GM06990 (cell line): ENCODE measurements around the gene IGFN1.
"Not testable (repeated sequence)": the region's sequence is repeated elsewhere in the genome, so short reads cannot be mapped to it uniquely, and the experiment has no call there.

Experiments used
- DNase-seq: peaks from one replicate; pipeline ENCODE4 v3.0.0-alpha.2; 2011; ENCODE audit not compliant: insufficient read length; ENCODE audit errors: extremely low read depth
- H3K27me3 ChIP-seq: replicated peaks from 2 replicates; pipeline ENCODE4 v1.6.0; 2011; ENCODE audit warnings: low read length; ENCODE audit not compliant: control insufficient read depth, insufficient read depth
- H3K36me3 ChIP-seq: 2 replicates; pipeline ENCODE4 v1.5.1; 2011; ENCODE audit warnings: low read length; ENCODE audit not compliant: control insufficient read depth, insufficient read depth
- H3K4me3 ChIP-seq: replicated peaks from 2 replicates; pipeline ENCODE4 v1.5.1; 2011; ENCODE audit warnings: low read depth, mild to moderate bottlenecking, control low read depth, low read length
- CTCF ChIP-seq: IDR thresholded peaks from 2 replicates; pipeline ENCODE4 v1.5.1; 2011; ENCODE audit warnings: low read length, control low read depth, mild to moderate bottlenecking, inconsistent platforms; ENCODE audit not compliant: insufficient read depth, poor library complexity, severe bottlenecking

Gene IGFN1

GRCh38 chr1:201253906-201254624 lies 63.4 kb downstream of the IGFN1 start:
- no peak overlapping the region for H3K4me3 ChIP-seq
- no peaks in the 10 kb centered on the region for H3K36me3 ChIP-seq
- TF ChIP-seq CTCF: no peak
- H3K27me3 ChIP-seq: no peaks in the 10 kb centered on the region; the same call in 1 of the 2 replicates
- DNase-seq: no peak

GRCh38 chr1:201254625-201255478 lies 64.2 kb downstream of the IGFN1 start:
- Histone ChIP-seq H3K4me3 (no peak overlapping the region), H3K36me3 (no peaks in the 10 kb centered on the region), H3K27me3 (no peaks in the 10 kb centered on the region; the same call in 1 of the 2 replicates)
- DNase-seq: no peak
- TF ChIP-seq CTCF: peak; percentile 99

- Histone ChIP-seq H3K4me3 (no peak overlapping the region), H3K36me3 (no peaks in the 10 kb centered on the region), H3K27me3 (no peaks in the 10 kb centered on the region; the same call in 1 of the 2 replicates)
- DNase-seq: no peak
- no peak for TF ChIP-seq CTCF
These were observed 65.1 kb downstream of the IGFN1 start for GRCh38 chr1:201255479-201256362.

- not testable (repeated sequence) for DNase-seq, H3K4me3 ChIP-seq, H3K36me3 ChIP-seq, H3K27me3 ChIP-seq
These were observed 67.5 kb downstream of the IGFN1 start for GRCh38 chr1:201258132-201258531.

- TF ChIP-seq CTCF: no peak
- Histone ChIP-seq H3K4me3 (no peak overlapping the region), H3K27me3 (no peaks in the 10 kb centered on the region; the same call in 1 of the 2 replicates), H3K36me3 (no peaks in the 10 kb centered on the region)
- DNase-seq: no peak
These were observed 68.2 kb downstream of the IGFN1 start for GRCh38 chr1:201258763-201259230.
